ENCODE measurements around the gene TAMM41. TPM values are rescaled to one million over a fixed set of nuclear protein-coding genes. Genes with fewer than 3 reads are reported as not detected.

The TAMM41 gene
- total and polyA plus RNA-seq, 10 of the 15 experiments (the other 5 are each of a cell fraction or from before 2014, with no cell fraction given): 10.4 to 36.6 (median 18.3) TPM

GRCh38 chr3:11832981-11833905, 13.4 kb downstream of the TAMM41 start (continued):
- TF ChIP-seq CEBPB (IDR thresholded peaks at IDR 0.05; ENCODE audit: borderline replicate concordance in 1 of 2, low read depth in 2 of 2, low read length in 2 of 2): no peak
- TF ChIP-seq RBBP5 (conservative IDR thresholded peaks at IDR 0.05): no peak
- no peak for TF ChIP-seq EP300 (IDR thresholded peaks at IDR 0.05; ENCODE audit: borderline replicate concordance in 1 of 2, control insufficient read depth in 1 of 2, low read depth in 2 of 2, low read length in 2 of 2)
- TF ChIP-seq RCOR1 (conservative IDR thresholded peaks at IDR 0.05; ENCODE audit: low read depth, low read length): no peak
- TF ChIP-seq MTA3 (IDR thresholded peaks at IDR 0.05; ENCODE audit: borderline replicate concordance, low read length): no peak
- no peak for TF ChIP-seq ZNF217 (IDR thresholded peaks at IDR 0.05)
- no peak for TF ChIP-seq ZBED1 (IDR thresholded peaks at IDR 0.05; ENCODE audit: borderline replicate concordance)
- TF ChIP-seq RAD21 (IDR thresholded peaks at IDR 0.05; ENCODE audit: insufficient read depth, low read depth, low read length): no peak
- no peak for TF ChIP-seq CEBPZ (IDR thresholded peaks at IDR 0.05; ENCODE audit: low read depth, low read length)

Data from GM12878 (cell line).